GM21717 (cell line): ENCODE results near the gene AOX1.
"Not testable (repeated sequence)": the region's sequence is repeated elsewhere in the genome, so short reads cannot be mapped to it uniquely, and the experiment has no call there.

Experiments
- ATAC-seq: cut with Tn5 transposase; IDR thresholded peaks from one replicate; pipeline ENCODE4 v1.9.1; 2021; ENCODE audit warnings: mild to moderate bottlenecking, moderate library complexity; ENCODE audit not compliant: unreplicated experiment

Gene AOX1

GRCh38 chr2:200698217-200698616 lies 112.4 kb downstream of the AOX1 start:
- ATAC-seq = no peak

DNA sequence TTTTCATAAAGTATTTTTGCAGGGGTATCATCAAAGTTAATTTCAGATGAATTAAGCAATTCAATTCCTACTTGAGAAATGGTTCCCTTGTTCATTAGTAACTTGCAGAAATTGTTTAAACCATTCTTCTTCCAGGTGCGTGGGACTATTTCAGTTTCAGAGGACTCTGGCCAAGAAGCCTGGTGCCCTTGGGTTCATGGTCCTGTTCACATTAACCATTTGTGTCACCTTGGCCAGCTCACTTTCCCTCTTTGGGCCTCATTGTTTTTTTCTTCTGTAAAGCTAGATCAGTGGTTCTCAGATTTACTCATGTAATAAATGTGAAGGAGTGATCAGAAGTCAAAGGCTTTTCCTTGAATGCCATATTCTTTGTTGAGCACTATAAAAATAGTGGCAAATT lies 113.5 kb downstream of the AOX1 start:
- no peak for ATAC-seq

- no peak for ATAC-seq
Measured at GRCh38 chr2:200700856-200701255, 115.0 kb downstream of the AOX1 start.

GRCh38 chr2:200702044-200702443 lies 116.2 kb downstream of the AOX1 start:
- no peak for ATAC-seq

DNA sequence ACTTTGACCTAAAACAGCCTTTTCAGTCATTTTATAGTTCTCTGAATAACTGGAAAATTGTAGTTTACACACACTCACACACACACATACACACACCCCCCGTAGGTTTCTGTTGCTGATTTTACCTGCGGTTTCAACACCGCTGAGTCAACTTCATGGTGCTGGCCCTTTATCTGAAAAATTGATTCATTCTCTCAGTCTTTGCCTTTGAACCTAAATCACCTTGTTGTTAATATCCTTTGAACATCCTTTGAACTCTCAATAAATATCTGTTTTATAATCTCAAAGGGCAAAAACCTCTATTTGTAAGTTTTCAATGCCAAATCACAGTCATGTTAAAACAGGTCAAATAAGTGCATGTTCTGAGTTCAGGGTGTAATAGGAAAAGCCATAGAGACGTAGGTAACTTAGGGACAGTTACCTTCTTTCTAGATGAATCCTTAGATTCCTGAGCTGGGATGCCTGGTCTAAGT lies 116.9 kb downstream of the AOX1 start:
- ATAC-seq = no peak

DNA sequence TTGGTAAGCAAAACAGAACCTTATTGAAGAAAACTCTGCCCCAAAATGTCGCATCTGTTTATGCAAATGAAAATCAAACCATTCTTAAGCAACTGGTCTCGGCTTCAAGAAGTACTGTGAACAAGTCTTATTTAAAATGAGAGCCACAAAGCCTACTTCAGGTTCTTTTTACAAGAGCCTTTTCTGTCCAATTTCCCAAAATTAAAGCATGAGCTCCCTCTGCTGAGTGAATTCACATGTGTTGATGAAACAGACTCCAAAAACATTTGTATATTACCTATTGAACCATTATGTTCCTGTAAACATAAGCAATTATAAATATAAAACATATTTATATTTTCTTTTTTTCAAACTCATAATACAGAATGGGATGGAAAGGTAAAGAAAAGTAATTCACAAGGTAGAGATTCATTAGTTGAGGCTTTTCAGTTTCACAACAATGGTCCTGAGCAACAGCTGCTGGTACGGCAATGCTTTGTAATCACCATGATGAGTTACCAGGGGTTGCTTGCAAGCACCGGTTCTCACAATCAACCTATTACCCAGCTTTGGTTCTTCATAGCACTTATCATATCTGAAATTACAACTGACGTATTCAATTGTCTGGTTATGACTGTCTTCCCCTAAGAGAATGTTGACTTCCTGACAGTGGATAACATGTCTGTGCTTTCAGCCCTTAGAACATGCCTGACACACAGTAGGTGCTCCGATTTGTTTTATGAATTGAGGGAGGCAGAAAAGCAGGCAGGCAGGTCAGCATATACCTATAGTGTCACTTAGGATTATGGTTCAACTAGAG lies 117.5 kb downstream of the AOX1 start:
- no peak for ATAC-seq

- ATAC-seq = no peak
Measured at GRCh38 chr2:200703926-200704637, 118.3 kb downstream of the AOX1 start.

- no peak for ATAC-seq
Measured at GRCh38 chr2:200705305-200706041, 119.7 kb downstream of the AOX1 start.

GRCh38 chr2:200708943-200709342 lies 123.1 kb downstream of the AOX1 start:
- no peak for ATAC-seq

DNA sequence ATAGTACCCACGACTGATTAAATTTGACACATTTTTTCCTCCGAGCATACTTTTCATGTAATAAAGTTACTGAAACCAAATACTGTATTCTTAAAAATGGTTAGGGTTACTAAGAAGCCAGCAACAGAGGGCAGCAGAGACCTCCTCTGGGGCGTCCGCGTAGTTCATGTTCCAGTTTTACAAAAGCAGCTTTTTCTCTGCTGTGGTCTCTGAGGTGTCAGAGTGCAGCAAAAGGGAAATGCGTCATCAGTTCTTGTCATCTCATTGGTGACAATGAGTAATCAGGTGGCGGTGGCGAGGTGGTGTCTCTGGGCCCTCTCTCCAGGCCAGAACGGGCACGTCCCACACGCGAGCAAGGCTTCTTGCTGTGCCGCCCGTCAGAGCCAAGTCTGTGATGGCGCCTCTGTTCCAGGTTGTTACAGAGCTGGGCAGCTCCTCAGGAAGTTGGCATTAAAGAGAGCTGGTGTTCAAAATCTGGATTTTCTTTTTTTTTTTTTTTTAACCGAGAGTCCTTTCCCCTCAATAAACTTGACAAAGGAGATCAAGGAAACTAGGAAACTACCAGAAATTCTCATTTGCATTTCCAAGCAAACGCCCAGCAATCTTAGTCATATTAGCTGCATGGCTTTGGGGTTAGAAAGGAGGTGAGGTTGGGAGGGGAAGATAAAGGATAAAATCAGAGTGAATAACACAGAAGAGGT lies 127.3 kb downstream of the AOX1 start:
- peak; percentile 100 for ATAC-seq

- no peak for ATAC-seq
Measured at GRCh38 chr2:200713704-200714064, 127.9 kb downstream of the AOX1 start.

DNA sequence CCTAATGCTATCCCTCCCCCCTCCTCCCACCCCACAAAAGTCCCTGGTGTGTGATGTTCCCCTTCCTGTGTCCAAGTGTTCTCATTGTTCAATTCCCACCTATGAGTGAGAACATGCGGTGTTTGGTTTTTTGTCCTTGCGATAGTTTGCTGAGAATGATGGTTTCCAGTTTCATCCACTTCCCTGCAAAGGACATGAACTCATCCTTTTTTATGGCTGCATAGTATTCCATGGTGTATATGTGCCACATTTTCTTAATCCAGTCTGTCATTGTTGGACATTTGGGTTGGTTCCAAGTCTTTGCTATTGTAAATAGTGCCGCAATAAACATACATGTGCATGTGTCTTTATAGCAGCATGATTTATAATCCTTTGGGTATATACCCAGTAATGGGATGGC lies 129.2 kb downstream of the AOX1 start:
- not testable (repeated sequence) for ATAC-seq

GRCh38 chr2:200716386-200716785 lies 130.6 kb downstream of the AOX1 start:
- ATAC-seq = no peak
